WTC11 (cell line): ENCODE measurements around the gene COL20A1.

Experiments
- CBFB ChIP-seq: sonication (generic); formaldehyde crosslinking; IDR thresholded peaks from 2 replicates; pipeline ENCODE4 v1.8.1; 2022; ENCODE audit warnings: mild to moderate bottlenecking, low read depth, missing genetic modification reagents
- CTCF ChIP-seq: fragments of 200-600 bp; IDR thresholded peaks from 2 replicates; pipeline ENCODE4 v1.8.0; 2022; ENCODE audit warnings: antibody characterized with exemption
- STAT6 ChIP-seq: sonication (generic); formaldehyde crosslinking; conservative IDR thresholded peaks from 2 replicates; pipeline ENCODE4 v1.8.1; 2023; ENCODE audit warnings: mild to moderate bottlenecking, low read depth, missing genetic modification reagents, moderate library complexity

- TF ChIP-seq CTCF (no peak), STAT6 (CRISPR knock-in tag) (no peak), CBFB (CRISPR knock-in tag) (no peak)
Measured at GRCh38 chr20:63320616-63321147, 27.7 kb downstream of the COL20A1 start.
